Caki2 (cell line): ENCODE results near the gene SPRED2. TPM values are rescaled to one million over a fixed set of nuclear protein-coding genes. Genes with fewer than 3 reads are reported as not detected.

Experiments
- DNase-seq: peaks from one replicate; pipeline ENCODE4 v3.0.0-alpha.2; 2015; ENCODE audit warnings: low read depth
- in situ Hi-C: cut with HindIII; loops from 2 replicates; pipeline ENCODE4 v1.10.0; 2016; ENCODE audit warnings: low sequenced_read_pairs, low pct_unique_long_range_greater_than_20kb, mixed read lengths
- total RNA-seq: library from RNA; depleted of rRNA; stranded (reverse); fragments of >200 nt; shearing (Covaris generic); gene quantifications from 2 replicates; pipeline ENCODE4 v1.2.3, GENCODE V29; 2014; ENCODE audit warnings: low replicate concordance; rRNA removed

Gene SPRED2, protein sequence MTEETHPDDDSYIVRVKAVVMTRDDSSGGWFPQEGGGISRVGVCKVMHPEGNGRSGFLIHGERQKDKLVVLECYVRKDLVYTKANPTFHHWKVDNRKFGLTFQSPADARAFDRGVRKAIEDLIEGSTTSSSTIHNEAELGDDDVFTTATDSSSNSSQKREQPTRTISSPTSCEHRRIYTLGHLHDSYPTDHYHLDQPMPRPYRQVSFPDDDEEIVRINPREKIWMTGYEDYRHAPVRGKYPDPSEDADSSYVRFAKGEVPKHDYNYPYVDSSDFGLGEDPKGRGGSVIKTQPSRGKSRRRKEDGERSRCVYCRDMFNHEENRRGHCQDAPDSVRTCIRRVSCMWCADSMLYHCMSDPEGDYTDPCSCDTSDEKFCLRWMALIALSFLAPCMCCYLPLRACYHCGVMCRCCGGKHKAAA
- total RNA-seq: 8.7 and 29.3 TPM in 2 replicates

GRCh38 chr2:65432227-65433190, at the start of gene SPRED2:
Gene SPRED2, minus strand, starts transcription at chr2:65432599. Its CDS starts 612 bp downstream, at chr2:65431987.
- in situ Hi-C loops: no loop called here

DNA sequence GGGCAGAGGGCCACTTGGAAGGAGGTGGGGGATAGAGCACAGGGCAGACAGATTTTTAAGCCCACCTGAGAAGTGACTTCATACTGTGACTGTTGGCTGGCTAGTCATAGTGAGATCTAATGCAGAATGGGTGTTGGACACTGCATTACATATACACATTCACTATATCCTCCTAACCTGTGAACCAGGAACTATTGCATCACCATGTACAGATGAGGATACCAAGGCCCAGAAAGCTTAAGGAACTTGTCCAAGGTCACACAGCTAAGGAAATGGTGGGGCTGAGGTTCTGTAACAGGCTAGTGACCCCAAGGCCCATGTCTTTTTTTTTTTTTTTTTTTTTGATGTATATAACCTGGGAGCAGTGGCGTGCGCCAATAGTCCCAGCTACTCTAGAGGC, 49.6 kb upstream of the SPRED2 start:
- in situ Hi-C loops: no loop called here
- DNase-seq: no peak

More at GRCh38 chr2:65432227-65433190, at the start of gene SPRED2:
- peak; percentile 98 for DNase-seq

GRCh38 chr2:65479524-65479923, 47.1 kb upstream of the SPRED2 start:
- in situ Hi-C loops: no loop called here
- no peak for DNase-seq

DNA sequence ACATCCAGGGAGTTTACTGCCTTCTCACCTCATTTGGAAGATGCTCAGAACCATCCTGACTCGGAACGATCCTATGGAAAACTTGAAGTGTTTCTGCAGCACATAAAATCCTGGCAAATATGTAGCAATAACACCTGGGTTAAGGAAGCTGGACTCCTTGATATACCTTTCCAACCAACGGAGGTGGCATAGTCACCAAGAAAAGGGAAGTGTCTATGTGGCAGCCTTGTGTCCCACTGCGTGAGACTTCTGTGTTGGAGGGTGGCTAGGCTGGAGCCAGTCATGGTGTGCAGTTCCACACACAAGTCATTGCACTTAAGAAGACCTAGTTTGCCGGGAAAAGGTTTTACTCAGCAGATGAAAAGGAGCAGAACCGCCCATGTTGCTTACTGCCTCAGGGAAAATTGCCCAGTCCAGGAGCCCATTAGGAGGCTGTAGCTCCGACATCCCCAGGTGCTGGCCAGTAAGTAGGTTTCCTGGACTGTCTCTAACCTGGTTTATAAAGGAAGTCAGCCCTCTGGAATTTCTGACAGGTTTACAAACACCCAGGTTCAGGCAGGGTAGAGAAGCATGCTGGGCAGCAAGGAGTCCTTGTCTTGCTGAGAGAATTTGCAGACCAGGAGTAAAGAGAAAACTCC, 46.2 kb upstream of the SPRED2 start:
- in situ Hi-C loops: no loop called here
- DNase-seq: no peak

GRCh38 chr2:65477590-65477989, 45.2 kb upstream of the SPRED2 start:
- in situ Hi-C loops: no loop called here

GRCh38 chr2:65476778-65477177, 44.4 kb upstream of the SPRED2 start:
- DNase-seq: no peak
- in situ Hi-C loops: no loop called here

More at GRCh38 chr2:65477590-65477989, 45.2 kb upstream of the SPRED2 start:
- DNase-seq: no peak

- no peak for DNase-seq
- in situ Hi-C loops: no loop called here
Measured at GRCh38 chr2:65475000-65475399, 42.6 kb upstream of the SPRED2 start.

DNA sequence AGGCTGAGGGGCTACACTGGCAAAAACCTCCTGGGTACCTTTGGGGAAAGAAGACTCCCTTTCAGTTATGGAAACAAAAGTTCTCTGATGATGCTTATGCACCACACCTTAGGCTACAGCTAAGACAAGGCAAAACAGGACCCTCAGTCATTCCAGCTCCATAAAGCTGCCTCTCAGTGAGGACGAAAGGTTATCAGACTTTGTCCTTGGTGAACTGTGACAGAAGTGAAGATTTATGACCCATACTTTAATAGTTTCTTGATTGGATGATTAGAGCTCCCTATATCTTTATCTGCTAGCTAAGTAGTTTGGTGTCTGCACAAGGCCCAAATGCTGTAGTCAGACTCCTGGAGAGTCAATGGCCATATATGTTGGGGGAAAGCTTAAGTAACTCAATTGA, 40.6 kb upstream of the SPRED2 start:
- DNase-seq: no peak
- in situ Hi-C loops: no loop called here

DNA sequence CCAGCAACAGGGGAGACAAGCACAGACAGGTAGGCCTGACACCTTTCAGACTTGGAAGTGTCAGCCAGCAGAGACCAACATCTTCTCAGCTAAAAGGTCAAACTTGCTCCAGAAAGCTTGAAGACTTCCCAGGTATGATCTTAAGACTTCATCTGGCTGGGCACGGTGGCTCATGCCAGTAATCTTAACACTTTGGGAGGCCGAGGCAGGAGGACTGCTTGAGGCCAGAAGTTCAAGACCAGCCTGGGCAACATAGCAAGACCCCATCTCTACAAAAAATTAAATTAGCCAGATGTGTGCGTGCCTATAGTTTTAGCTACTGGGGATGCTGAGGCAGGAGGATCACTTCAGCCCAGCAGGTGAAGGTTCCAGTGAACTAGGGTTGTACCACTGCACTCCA, 39.0 kb upstream of the SPRED2 start:
- in situ Hi-C loops: no loop called here
- DNase-seq: no peak

GRCh38 chr2:65466551-65466950, 34.2 kb upstream of the SPRED2 start:
- DNase-seq: no peak
- in situ Hi-C loops: no loop called here

DNA sequence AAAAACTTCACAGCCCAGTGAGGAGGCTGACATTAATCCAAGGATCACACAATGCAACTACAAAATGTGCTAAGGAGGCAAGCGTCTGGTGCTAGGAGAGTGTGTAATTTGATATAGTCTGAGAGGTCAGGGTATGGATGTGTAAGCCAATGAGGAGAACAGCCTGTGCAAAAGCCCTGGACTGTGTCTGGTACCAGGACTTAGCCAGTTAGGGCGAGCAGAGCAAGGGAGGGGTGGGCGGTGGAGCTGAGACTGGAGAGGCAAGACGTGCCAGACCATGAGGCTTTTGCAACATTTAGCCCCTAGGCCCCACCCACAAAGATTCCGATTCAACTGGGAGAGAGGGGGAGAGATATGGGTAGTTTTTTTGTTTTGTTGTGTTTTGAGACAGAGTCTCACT, 33.5 kb upstream of the SPRED2 start:
- DNase-seq: no peak
- in situ Hi-C loops: no loop called here

DNA sequence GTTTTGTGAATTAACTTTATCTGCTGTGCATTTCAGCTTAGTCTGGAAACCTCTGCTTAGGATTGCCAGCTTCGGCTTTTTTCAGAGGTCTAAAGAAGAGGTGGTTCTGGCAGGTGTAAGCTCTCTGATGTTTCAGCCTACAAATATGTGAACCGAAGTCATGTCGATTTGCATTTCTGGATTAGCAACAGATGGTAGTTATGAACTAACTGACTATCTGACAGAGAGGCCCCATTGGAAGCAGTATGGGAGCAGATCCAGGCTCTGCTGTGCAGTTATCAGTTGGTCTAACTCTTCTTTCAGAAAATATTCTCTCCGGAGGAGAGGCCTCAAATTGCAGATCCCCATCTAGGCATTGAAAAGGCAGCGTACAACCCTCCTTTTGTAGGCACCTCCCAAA, 32.7 kb upstream of the SPRED2 start:
- no peak for DNase-seq
- in situ Hi-C loops: no loop called here

GRCh38 chr2:65464604-65465003, 32.2 kb upstream of the SPRED2 start:
- no peak for DNase-seq
- in situ Hi-C loops: no loop called here

GRCh38 chr2:65458999-65459398, 26.6 kb upstream of the SPRED2 start:
- no peak for DNase-seq
- in situ Hi-C loops: no loop called here

- in situ Hi-C loops: no loop called here
- DNase-seq: no peak
Measured at GRCh38 chr2:65456886-65457285, 24.5 kb upstream of the SPRED2 start.

GRCh38 chr2:65456064-65456463, 23.7 kb upstream of the SPRED2 start:
- in situ Hi-C loops: no loop called here
- DNase-seq: no peak

GRCh38 chr2:65453916-65454315, 21.5 kb upstream of the SPRED2 start:
- DNase-seq: no peak

DNA sequence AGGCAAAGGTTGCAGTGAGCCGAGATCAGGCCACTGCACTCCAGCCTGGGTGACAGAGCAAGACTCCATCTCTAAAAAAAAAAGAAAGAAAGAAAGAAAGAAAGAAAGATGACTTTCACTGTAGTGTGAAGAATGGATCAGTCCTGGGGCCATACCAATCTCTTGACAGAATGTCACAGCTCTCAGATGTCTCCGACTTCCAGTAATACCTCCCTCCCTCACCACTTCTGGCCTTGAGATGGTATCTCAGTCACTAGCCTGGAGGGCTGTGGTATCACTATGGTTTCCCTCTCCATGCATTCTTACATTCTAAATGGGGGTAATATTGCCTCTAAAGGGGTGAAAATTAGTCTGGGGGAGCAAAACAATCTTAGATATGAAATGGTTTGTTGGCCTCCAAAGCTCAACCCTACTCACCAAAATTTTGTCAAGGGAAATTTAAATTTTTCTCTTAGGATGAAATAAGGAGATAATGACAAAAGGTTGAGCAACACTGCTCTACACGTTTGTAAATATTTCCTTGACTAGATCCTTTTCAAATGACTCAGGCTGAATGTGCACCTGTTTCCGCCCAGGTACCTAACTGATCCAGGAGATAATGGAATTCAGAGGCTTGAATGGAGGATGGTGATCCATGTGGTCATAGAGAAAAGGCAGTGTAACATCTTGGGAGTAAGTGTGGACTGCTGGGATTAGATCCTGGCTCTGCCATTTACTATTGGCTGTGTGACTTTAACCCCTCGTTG, 19.9 kb upstream of the SPRED2 start:
- no peak for DNase-seq
- in situ Hi-C loops: no loop called here

More at GRCh38 chr2:65453916-65454315, 21.5 kb upstream of the SPRED2 start:
- in situ Hi-C loops: no loop called here
